Measurements from ENCODE around the gene AMPD2. TPM values are rescaled to one million over a fixed set of nuclear protein-coding genes. Genes with fewer than 3 reads are reported as not detected.

AMPD2 gene
- total RNA-seq, 1 donor from 2014 or later: 49.5 TPM

DNA sequence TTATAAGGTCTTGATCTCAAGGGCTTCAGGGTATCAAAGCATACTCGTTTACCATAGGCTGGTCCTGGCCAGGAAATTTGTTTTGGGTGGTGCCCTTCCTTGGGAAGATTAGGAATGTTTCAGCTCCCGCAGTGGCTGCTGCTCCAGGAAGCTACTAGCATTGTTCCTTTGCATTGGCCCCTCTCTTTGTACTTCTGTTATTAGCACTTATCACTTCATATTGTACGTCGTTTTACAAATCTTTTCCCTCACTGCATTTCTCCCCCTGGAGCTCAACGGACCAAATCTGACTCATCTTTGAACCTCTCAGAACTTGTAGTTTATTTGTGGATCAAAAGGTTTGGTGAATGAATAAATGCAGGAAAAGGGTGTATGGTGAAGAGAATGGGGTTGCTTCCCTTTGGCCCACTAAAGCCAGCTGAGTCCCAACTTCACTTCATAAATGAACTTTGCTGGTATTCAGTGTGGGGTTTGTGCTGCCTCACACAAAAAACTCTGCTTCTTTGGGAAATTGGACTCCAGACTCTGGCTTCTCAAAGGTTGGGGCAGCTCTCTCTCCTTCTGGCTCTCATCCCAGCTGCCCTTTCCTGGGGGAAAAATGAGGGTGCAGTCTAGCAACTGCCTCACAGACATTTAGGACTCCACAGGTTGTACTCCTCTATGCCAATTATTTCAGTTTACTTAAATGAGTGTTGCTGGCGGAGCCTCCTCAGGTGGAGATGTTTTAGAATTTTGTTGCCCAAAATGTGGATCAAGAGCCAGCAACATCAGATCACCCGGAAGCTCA lies 6.1 kb upstream of the AMPD2 start:
- intact Hi-C loops (cut with DNase I): no loop called here
- DNase-seq (ENCODE audit: low spot score) (no peak), ATAC-seq (no peak)

- intact Hi-C loops (cut with DNase I): no loop called here
- peak; percentile 27 for ATAC-seq
- DNase-seq (ENCODE audit: low spot score): no peak
These were observed 3.8 kb upstream of the AMPD2 start for GRCh38 chr1:109615879-109616278.

GRCh38 chr1:109616391-109616790 lies 3.2 kb upstream of the AMPD2 start:
- no peak for DNase-seq (ENCODE audit: low spot score)
- intact Hi-C loops (cut with DNase I): no loop called here
- ATAC-seq: no peak

GRCh38 chr1:109617291-109617801 lies 2.3 kb upstream of the AMPD2 start:
- DNase-seq (ENCODE audit: low spot score) (no peak), ATAC-seq (no peak)
- intact Hi-C loops (cut with DNase I): no loop called here

GRCh38 chr1:109618661-109619575 lies 719 bp upstream of the AMPD2 start:
- DNase-seq (ENCODE audit: low spot score): no peak
- no peak for ATAC-seq
- intact Hi-C loops (cut with DNase I): no loop called here

GRCh38 chr1:109620401-109620791 lies 759 bp downstream of the AMPD2 start:
- DNase-seq (ENCODE audit: low spot score) (no peak), ATAC-seq (peak; percentile 52)
- intact Hi-C loops (cut with DNase I): no loop called here

DNA sequence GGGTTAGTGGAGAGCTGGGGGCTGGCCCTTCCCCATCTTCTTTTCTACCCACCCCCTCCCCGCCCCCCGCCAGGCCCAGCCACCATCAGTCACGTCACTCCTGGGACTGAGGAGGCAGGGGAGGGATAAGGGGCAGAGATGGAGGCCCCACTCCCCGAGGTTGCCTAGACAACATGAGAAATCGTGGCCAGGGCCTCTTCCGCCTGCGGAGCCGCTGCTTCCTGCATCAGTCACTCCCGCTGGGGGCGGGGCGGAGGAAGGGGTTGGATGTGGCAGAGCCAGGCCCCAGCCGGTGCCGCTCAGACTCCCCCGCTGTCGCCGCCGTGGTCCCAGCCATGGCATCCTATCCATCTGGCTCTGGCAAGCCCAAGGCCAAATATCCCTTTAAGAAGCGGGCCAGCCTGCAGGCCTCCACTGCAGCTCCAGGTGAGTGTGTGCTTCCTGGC lies 1.2 kb downstream of the AMPD2 start:
- DNase-seq (ENCODE audit: low spot score) (peak; percentile 96), ATAC-seq (peak; percentile 90)
- intact Hi-C loops (cut with DNase I): no loop called here

DNA sequence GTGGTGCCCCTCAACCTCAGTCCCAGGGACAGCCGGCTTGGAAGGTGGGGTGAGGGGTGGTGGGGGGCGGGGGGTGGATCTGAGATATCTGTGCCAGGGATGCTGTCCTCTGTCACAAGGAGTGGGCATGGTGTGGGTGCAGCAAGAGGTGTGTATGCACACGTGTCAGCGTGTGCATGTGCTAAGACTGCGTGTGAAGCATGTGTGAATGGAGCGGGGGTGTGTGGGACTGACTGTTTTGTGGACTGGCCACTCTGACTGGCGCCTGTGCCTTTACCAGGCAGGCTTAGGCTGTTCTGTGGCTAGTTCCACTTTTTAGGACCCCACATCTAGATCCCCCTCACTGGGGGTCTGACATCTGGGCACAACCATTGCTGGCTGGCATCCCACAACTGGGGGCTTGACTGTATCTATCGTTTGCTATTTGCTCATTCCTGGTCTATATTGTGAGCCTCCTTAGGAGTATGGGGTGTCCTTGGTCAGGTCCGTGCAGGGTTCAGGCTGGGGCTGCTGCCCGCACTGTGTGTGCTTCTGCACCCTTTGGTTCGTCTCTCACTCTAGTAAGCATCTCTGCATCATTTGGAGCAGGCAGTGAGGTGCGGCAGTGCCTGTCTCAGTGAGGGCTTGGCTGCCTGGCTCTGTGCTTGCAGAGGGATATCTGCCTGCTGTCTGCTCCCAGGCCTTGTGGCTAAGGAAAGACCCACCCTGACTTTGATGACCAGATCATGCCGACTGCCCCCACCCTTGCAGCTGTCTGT lies 1.9 kb downstream of the AMPD2 start:
- intact Hi-C loops (cut with DNase I): no loop called here
- no peak for ATAC-seq
- no peak for DNase-seq (ENCODE audit: low spot score)

GRCh38 chr1:109622137-109622892 lies 2.7 kb downstream of the AMPD2 start:
- intact Hi-C loops (cut with DNase I): no loop called here
- ATAC-seq: no peak
- DNase-seq (ENCODE audit: low spot score): no peak

- DNase-seq (ENCODE audit: low spot score) (no peak), ATAC-seq (no peak)
- intact Hi-C loops (cut with DNase I): no loop called here
These were observed 3.3 kb downstream of the AMPD2 start for GRCh38 chr1:109622895-109623294.

- DNase-seq (ENCODE audit: low spot score): no peak
- intact Hi-C loops (cut with DNase I): no loop called here
These were observed 4.0 kb downstream of the AMPD2 start for GRCh38 chr1:109623601-109624161.

DNA sequence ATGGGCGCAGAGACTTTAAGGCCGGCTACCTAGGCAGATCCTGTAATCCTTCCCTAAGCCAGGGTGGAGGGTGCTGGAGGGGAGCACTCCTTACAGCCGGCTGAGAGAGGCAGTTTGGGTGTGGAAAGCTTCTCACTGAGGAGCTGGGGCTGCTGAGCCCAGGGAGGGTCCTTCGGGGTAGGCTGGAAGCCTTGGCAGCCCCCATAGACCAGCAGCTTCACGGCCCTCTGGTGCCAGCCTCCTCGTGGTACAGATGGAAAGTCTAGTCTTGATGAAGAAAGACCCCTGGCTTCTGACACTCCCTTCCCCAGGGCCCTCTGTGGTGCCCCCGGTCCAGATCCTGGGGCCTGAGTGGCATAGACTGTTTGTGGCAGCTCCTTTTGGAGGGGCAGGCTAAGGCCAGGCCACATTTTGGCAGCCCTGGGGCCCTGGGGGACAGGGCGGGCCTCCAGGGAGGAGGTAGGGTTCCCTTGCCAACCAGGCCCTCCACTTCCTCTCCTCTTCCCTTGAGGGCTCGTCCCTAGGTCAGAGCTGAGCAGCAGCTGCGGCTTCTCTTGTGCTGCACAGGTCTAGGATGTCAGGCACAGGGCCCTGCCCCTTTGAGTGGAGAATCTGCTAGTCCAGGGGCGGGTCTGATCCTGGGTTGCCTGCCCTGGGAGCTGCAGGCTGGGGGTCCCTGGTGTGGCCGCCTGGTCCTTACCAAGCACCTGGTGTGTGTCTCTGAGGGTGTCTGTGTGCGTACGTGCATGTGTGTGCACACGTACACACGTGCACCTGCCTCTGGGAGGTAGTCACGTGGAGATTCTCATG lies 4.8 kb downstream of the AMPD2 start:
- ATAC-seq (no peak), DNase-seq (ENCODE audit: low spot score) (no peak)
- intact Hi-C loops (cut with DNase I): no loop called here

More at GRCh38 chr1:109623601-109624161, 4.0 kb downstream of the AMPD2 start:
- no peak for ATAC-seq

GRCh38 chr1:109625176-109625575 lies 5.5 kb downstream of the AMPD2 start:
- ATAC-seq (no peak), DNase-seq (ENCODE audit: low spot score) (no peak)
- intact Hi-C loops (cut with DNase I): no loop called here

DNA sequence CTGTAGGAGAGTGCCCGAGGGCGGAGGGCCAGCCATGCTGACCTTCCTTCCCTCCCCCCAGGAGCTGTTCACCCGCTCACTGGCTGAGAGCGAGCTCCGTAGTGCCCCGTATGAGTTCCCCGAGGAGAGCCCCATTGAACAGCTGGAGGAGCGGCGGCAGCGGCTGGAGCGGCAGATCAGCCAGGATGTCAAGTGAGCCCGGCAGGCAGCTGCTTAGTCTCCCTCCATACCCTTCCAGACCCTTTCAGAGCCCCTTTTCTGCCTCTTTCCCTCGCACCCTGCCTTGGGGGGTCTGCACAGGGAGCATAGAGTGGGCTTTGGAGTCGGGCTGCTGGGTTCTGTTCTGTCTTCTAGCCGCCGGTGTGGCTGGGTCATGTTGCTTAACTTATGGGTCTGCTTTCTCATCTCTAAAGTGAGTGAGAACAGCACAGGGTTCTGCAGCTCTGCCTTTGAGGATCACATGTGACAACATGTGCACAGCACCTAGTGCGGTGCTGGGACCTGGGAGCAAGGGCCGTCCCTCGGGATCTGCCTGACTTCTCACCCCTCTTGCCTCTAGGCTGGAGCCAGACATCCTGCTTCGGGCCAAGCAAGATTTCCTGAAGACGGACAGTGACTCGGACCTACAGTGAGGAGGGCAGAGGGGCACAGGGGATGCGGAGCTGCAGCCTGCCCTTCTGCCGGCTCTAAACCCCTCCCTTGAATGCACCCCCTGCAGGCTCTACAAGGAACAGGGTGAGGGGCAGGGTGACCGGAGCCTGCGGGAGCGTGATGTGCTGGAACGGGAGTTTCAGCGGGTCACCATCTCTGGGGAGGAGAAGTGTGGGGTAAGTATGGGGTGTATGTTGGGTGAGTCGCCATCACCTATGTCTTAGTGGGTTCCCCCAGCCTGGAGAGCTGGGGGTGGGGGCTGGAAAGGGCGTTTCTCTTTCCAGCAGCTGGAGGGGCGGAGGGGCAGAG lies 6.2 kb downstream of the AMPD2 start:
- intact Hi-C loops (cut with DNase I): no loop called here
- no peak for ATAC-seq
- no peak for DNase-seq (ENCODE audit: low spot score)

DNA sequence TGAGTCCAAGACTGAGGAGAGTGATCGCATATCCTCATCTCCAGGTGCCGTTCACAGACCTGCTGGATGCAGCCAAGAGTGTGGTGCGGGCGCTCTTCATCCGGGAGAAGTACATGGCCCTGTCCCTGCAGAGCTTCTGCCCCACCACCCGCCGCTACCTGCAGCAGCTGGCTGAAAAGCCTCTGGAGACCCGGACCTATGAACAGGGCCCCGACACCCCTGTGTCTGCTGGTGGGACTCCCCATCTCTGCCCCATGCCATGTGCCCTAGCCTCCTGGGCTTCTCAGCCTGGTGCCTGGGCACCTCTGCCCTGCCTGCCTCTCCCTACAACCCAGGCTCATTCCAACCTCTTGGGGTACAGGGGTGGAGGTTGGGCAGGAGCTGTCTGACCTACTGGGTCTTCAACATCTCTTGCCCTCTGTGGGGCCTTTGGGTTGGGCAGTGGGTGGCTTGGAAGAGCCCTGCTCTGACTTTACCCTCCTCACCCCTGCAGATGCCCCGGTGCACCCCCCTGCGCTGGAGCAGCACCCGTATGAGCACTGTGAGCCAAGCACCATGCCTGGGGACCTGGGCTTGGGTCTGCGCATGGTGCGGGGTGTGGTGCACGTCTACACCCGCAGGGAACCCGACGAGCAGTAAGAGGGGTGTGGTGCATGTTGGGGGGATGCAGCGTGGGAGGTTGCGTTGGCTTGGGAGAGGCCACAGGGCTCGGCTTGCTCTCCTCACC lies 7.2 kb downstream of the AMPD2 start:
- DNase-seq (ENCODE audit: low spot score) (no peak), ATAC-seq (no peak)
- intact Hi-C loops (cut with DNase I): no loop called here
